Middle frontal gyrus (tissue), 1 donor: ENCODE data around the gene WFDC13.
"Not testable (repeated sequence)": the region's sequence is repeated elsewhere in the genome, so short reads cannot be mapped to it uniquely, and the experiment has no call there.

Source experiments
- DNase-seq: peaks from one replicate; pipeline ENCODE4 v3.0.0-alpha.2; 2015; ENCODE audit warnings: low spot score; ENCODE audit errors: extremely low spot score

Gene WFDC13, protein sequence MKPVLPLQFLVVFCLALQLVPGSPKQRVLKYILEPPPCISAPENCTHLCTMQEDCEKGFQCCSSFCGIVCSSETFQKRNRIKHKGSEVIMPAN

DNA sequence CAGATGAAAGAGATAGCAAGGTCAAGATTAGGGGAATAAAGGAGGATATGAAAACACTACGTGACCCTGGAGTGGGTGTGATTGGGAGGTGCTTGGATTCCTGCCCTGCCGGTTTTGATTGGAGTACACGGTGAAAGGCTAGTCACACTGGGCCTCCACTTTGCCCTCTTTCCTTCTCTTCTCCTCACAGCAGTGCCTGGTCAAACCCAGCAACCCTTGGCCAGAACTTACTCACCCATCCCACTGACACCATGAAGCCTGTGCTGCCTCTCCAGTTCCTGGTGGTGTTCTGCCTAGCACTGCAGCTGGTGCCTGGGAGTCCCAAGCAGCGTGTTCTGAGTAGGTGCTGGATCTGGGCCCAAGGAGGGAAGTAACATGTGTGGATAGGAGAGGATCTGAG, at the start of gene WFDC13:
Gene WFDC13, plus strand, starts transcription at position 166 of the 400 bp plus-strand sequence. Its CDS starts 86 bp downstream, at position 252.
- DNase-seq: no peak

DNA sequence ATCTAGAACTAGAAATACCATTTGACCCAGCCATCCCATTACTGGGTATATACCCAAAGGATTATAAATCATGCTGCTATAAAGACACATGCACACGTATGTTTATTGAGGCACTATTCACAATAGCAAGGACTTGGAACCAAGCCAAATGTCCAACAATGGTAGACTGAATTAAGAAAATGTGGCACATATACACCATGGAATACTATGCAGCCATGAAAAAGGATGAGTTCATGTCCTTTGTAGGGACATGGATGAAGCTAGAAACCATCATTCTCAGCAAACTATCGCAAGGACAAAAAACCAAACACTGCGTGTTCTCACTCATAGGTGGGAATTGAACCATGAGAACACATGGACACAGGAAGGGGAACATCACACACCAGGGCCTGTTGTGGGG, 44.8 kb upstream of the WFDC13 start:
- DNase-seq: not testable (repeated sequence)

DNA sequence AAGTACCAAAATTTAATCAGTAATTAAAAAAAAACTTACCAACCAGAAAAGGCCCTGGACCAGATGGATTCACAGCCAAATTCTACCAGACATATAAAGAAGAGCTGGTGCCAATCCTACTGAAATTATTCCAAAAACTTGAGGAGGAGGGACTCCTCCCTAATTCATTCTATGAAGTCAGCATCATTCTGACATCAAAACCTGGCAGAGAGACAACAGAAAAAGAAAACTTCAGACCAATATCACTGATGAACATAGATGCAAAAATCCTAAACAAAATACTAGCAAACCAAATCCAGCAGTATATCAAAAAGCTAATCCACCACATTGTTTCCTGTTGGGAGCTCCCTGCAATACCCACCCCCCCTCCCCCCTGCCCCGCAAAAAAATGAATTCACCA, 31.7 kb upstream of the WFDC13 start, which contains the start of gene WFDC11:
Gene WFDC11, minus strand, starts transcription at position 101 of the 400 bp plus-strand sequence. CDS start 19,639 bp downstream, outside the sequence.
- no peak for DNase-seq

DNA sequence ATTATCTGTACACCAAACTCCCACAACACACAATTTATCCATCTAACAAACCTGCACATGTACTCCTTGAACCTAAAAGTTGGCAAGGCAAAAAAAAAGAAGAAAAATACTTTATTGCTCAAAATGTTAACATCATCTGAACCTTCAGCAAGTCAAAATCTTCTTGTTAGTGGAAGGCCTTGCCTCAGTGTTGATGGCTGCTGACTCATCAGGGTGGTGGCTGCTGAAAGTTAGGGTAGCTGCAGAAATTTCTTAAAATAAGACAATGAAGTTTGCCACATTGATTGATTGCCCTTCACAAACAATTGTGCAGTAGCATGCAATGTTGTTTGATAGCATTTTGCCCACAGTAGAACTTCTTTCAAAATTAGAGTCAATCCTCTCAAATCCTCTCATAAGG, 29.1 kb upstream of the WFDC13 start:
- no peak for DNase-seq

DNA sequence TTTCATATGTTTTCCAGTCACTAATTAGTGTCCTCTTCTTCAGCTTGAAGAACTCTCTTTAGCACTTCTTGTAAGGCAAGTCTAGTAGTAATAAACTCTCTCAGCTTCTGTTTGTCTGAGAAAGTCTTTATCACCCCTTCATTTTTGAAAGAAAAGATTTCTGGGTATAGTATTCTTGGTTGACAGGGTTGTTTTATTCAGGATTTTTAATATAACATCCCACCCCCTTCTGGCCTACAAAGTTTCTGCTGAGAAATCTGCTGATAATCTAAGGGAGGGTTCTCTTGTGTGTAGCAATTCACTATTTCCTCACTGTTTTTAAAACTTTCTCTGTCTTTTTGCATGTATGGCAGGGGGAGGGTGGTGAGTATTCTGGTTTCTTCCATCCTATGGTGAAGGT, 22.2 kb upstream of the WFDC13 start:
- no peak for DNase-seq

DNA sequence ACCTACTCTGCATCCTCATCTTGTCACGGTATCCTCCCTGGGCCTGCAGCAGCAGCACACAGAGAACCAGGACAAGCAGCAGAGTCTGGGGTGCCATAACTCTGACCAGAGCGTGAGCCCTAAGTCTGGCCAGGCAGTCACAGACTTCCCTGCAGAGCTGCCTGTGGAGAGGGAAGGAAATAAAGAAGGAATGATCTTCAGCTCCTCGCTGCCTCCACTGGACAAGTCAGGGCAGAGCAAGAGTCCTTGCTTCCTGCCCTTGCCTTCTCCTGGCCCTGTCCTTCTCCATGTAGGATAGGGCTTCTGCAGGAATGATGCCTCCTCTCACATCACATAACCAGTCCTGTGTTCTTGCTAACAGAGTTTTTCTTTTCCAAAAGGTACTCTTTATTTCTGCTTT, 15.9 kb upstream of the WFDC13 start:
- no peak for DNase-seq

DNA sequence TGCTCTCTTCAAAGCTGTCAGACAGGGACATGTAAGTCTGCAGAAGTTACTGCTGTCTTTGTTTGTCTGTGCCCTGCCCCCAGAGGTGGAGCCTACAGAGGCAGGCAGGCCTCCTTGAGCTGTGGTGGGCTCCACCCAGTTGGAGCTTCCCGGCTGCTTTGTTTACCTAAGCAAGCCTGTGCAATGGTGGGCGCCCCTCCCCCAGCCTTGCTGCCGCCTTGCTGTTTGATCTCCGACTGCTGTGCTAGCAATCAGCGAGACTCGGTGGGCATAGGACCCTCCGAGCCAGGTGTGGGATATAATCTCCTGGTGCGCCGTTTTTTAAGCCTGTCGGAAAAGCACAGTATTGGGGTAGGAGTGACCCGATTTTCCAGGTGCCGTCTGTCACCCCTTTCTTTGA, 8.5 kb upstream of the WFDC13 start:
- DNase-seq: not testable (repeated sequence)

DNA sequence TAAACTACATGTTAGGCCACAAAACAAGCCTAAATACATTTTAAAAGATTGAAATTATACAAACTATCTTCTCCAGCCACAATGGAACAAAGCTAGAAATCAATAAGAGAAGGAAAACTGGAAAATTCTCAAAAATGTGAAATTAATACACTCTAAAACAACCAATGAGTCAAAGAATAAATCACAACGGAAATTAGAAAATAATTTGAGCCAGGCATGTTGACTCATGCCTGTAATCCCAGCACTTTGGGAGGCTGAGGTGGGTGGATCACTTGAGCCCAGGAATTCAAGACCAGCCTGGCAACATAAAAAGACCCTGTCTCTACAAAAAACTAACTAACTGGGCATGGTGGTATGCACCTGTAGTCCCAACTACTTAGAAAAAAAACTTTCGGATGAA, 6.3 kb upstream of the WFDC13 start:
- no peak for DNase-seq

DNA sequence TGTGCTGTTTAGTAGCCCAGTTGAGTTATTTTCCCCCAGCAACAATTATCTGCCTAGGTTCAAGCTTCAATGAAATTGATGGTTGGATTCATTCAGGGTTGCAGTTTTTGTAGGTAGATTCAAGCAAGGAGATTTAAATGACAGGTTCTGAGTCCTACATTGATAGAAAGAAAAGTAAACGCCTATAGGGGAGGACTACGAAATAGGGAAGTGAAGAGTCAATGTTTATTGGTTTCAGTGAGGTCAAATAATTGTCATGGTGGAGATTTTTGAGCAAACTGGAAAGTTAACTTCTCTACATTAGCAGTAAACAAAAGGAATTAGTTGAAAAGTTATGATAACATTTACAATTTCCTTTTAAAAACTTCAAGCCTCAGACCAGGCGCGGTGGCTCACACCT, 734 bp upstream of the WFDC13 start:
- no peak for DNase-seq

DNA sequence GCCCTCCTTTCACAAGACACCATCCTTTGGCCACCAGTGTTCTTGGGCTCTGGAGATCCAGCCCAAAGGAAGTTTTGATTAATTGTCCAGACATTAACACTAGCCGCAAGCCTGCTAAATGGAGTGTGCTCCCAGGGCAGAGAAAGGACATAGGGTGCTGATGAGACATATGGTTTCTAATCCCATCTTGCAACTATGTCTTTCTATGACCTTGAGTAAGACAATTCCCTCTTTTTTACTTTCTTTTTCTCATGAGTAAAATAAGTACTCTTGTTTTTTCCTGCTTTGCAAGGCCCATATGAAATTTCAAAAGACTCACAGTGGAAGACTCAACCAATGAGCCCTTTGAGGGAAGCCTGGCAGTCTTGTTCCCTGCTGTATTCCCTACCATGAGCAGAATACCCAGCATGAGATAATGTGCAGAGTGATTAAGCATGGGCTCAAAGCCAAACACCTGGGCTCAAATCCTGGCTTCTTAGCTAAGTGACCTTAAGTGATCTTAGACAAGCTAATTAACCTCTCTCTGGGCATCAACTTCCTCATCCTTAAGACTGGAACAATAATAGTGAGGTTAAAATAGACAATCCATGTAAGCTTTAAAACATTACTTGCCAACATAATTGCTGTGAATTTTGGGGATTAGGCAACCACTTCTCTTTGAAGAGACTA, 3.3 kb downstream of the WFDC13 start, which contains the start of gene WFDC10B:
Gene WFDC10B, minus strand, starts transcription at position 51 of the 669 bp plus-strand sequence. CDS start 19,027 bp downstream, outside the sequence.
- no peak for DNase-seq

DNA sequence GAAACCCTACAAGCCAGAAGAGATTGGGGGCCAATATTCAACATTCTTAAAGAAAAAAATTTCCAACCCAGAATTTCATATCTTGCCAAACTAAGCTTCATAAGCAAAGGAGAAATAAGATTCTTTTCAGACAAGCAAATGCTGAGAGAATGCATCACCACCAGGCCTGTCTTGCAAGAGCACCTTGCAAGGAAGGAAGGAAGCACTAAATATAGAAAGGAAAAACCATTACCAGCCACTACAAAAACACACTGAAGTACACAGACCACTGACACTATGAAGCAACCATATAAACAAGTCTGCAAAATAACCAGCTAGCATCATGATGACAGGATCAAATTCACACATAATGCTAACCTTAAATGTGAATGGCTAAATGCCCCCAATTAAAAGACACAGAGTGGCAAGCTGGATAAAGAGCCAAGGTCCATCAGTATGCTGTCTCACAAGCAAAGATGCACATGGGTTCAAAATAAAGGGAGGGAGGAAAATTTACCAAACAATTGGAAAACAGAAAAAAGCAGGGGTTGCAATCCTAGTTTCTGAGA, 14.4 kb downstream of the WFDC13 start:
- DNase-seq: not testable (repeated sequence)

DNA sequence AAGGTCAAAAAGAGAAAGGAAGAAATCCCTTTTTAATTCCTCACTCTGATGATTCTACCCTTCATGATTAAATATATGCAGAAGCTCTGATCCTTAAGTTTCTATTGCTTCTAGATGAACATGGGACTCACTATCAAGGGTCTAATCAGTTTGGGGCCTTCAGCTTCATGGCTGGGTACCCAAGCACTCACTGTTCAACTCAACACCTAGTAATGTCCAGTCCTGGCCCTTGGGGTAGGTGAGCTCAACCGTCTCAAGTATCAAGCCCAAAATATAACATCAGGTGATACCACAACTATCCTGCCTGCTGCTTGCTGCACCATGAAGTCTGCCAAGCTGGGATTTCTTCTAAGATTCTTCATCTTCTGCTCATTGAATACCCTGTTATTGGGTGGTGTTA, 20.2 kb downstream of the WFDC13 start, which contains the start of gene SPINT4:
Gene SPINT4, plus strand, starts transcription at position 301 of the 400 bp plus-strand sequence. Its CDS starts 21 bp downstream, at position 322.
- no peak for DNase-seq

DNA sequence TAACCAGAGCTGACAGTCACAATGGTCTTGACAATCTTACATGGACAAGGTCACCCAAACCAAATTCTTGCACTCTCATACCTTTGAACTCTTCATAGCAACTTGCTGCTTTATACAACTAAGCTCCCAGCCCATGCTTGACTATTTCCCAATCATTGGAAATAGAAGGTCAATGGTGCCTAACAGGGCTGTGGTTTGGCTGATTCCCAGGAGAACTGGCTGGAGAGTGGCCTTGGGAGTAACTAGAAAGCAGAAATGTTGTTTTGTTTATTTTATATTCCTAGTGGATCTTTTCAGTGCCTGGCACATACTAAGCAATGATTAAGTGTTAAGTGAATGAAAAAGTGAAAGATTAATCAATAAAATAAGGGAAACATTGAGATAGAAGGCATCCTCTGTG, 23.3 kb downstream of the WFDC13 start:
- DNase-seq: no peak

DNA sequence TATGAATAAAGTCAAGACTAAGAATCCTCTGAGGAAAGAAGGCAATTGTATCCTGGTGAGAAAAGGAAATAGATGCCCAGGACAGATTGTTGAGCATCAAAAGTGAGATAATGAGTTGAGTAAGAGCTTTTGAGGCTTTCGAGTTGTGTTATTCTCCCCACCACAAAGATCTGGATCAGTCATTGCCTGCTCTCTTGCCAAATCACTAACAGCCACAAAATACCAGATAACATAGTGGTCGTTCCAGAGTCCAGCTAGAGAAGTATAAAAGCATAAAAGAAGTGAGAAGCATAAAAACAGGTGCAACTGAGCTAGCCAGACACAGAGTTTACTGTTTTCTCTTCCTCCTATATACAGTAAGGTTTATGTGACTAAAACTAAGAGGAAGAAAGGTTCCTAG, 25.2 kb downstream of the WFDC13 start:
- DNase-seq: no peak

DNA sequence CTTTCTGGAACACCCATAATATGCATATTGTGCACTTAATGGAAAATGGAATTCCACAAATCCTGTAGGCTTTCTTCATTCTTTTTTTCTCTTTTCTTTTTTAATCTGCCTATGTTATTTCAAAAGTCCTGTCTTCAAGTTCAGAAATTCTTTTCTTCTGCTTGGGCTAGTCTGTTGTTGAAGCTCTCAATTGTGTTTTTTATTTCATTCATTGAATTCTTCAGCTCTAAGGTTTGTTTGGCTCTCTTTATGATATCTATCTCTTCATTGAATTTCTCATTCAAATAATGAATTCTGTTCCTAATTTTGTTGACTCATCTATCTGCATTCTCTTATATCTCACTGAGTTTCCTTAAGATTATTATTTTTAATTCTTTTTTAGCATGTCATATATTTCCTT, 30.4 kb downstream of the WFDC13 start:
- DNase-seq: no peak

DNA sequence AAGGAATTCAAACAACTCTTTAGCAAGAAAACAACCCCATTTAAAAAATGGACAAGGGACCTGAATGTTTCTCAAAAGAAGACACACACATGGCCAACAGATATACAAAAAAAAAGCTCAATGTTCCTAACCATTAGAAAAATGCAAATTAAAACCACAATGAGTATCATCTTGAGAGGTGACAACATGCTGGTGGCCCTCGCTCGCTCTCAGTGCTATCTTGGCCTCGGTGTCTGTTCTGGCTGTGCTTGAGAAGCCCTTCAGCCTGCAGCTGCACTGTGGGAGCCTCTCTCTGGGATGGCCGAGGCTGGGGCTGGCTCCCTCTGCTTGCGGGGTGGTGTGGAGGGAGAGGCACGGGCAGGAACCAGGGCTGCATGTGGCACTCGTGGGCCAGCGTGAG, 33.7 kb downstream of the WFDC13 start:
- DNase-seq: no peak

DNA sequence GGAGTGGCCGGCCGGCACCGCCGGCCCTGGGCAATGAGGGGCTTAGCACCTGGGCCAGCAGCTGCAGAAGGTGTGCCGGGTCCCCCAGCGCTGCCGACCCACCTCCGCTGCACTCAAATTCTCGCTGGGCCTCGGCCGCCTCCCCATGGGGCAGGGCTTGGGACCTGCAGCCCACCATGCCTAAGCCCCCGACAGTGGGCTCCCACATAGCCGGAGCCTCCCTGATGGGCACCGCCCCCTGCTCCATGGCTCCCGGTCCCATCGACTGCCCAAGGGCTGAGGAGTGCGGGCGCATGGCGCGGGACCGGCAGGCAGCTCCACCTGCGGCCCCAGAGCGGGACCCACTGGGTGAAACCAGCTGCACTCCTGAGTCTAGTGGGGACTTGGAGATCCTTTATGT, 34.1 kb downstream of the WFDC13 start:
- DNase-seq: no peak

DNA sequence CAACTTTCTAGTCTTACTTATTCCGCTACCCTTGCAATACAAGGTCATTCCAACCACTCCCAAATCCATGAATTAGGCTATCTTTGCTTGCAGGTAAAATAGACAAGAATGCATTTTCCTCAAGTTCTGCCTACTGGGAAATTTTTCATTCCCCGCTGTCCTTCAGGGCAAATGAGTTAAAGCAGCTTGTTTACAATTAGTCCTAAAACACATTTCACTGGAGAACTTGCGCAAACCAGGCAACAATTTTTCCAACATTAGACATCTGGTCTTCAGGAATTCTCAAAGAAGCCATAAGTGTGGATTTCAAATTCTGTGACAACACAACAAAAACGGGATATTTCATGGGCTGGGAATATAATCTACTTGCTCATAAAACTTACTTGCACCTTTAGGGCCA, 40.8 kb downstream of the WFDC13 start:
- DNase-seq: no peak

DNA sequence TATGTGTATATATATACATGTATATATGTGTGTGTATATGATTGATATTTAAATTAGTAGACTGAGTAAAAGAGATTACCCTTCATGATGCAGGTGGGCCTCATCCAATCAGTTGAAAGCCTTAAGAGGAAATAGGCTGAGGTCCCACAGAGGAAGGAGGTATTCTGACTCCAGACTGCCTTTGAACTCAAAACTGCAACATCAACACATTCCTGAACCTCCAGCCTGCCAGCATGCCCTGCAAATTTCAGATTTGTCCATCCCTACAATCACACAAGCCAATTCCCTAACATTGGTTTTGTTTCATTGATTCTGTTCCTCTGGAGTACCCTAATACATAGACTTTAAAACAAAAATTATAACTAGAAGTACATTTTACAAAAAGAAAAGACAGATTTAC, 43.2 kb downstream of the WFDC13 start:
- DNase-seq: no peak

DNA sequence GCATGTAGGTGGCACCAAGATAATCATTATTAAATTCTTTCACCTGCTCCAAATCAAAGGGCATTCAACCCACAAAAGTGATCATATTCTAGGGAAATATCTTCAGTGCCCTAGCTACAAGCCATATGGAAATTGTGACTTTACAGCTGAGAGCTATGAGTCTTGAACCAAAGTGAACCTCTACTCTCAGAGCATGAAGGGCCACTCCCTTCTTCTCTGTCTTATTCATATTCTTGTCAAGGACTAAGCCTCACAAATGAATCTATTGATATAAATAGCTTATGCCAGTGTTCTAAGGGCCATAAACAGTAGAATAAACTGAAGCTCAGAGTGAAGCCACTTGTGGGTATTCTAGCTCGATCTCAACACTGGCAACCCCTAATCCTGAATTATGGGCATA, 49.9 kb downstream of the WFDC13 start:
- no peak for DNase-seq

DNA sequence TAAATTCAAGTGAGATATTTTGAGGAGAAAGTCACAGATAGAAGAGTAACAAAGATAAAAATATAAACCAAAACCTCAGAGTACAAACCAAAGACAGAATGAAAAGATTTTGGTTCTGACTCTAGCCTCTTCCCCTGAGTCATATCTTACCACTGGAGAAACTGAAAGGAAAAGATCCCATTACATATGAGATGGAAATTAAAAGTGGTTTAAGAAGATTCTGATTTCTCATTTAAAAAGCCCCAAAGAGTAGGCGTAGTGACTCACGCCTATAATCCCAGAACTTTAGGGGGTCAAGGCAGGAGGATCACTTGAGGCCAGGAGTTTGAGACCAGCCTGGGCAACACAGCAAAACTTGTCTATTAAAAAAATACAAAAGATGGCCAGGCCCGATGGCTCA, 50.9 kb downstream of the WFDC13 start:
- DNase-seq: no peak

DNA sequence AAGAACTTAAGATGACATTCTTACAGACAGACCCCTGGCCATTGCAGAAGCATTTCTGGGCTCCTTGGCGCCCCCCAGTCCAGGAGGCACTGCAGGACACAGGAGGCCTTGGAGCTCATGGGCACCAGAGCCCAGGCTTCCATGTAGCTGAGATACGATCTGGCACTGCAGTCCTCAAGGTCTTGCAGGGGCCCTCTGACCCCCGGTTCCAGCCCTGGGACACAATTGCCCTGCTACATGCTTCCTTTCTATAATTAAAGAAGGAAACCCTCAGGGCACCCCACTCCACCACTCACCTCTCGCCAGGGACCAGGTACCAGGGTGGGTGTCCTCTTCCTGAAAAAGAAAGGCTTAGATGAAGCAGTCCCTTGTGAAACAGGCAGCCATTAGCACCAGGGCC, 56.3 kb downstream of the WFDC13 start:
- DNase-seq: no peak
